ENCODE data around the gene XPNPEP2. TPM values are rescaled to one million over a fixed set of nuclear protein-coding genes. Genes with fewer than 3 reads are reported as not detected.

Gene XPNPEP2
- total RNA-seq, 1 donor from 2014 or later = not detected

DNA sequence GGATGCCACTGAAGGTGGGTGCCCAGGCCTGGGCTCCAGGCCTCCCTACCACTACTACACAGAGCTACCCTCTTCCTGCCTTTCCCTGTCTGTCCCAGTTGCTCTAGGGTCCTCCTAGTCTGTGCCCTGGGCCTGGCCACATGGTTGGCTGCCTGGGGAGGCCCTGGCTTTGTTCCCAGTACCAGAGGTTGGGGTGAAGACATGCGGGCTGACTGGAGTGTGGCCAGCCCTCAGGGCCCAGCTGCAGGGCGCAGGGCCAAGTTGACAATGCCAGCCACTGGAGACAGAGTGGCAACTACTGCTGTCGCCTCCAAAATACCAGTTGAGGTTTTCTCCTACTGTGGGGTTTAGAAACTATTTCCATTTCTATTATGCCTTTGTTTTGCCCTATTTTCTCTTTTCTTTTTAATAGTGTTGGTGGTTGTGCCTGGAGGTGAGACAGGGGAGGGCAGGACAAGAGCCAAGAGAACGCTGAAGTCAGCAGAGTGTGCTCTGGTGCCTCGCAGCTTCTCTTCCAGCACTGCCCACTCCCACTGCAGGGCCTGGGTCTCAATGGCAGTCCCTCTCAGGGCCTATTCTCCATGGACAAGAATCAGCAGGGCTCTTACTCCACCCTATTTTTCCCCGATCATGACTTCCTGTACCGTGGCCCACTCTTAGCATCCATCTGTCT is 32.2 kb upstream of the XPNPEP2 start:
- H3K36me3 ChIP-seq (ENCODE audit: control insufficient read depth, insufficient read depth, low read length) = no peaks in the 10 kb centered on the region
- H3K27me3 ChIP-seq (ENCODE audit: control insufficient read depth, insufficient read depth, low read length) = no peaks in the 10 kb centered on the region
- TF ChIP-seq, protein P1, sequence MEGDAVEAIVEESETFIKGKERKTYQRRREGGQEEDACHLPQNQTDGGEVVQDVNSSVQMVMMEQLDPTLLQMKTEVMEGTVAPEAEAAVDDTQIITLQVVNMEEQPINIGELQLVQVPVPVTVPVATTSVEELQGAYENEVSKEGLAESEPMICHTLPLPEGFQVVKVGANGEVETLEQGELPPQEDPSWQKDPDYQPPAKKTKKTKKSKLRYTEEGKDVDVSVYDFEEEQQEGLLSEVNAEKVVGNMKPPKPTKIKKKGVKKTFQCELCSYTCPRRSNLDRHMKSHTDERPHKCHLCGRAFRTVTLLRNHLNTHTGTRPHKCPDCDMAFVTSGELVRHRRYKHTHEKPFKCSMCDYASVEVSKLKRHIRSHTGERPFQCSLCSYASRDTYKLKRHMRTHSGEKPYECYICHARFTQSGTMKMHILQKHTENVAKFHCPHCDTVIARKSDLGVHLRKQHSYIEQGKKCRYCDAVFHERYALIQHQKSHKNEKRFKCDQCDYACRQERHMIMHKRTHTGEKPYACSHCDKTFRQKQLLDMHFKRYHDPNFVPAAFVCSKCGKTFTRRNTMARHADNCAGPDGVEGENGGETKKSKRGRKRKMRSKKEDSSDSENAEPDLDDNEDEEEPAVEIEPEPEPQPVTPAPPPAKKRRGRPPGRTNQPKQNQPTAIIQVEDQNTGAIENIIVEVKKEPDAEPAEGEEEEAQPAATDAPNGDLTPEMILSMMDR (IDR thresholded peaks at IDR 0.05; ENCODE audit: insufficient read depth, low read length, severe bottlenecking) = no peak
- no peak overlapping the region for H3K4me3 ChIP-seq (ENCODE audit: low read depth, low read length)
- no peak for DNase-seq (ENCODE audit: low read depth)
- no peak for FAIRE-seq

- no peak for FAIRE-seq
- peak; percentile 44 for DNase-seq (ENCODE audit: low read depth)
- H3K27me3 ChIP-seq (ENCODE audit: control insufficient read depth, insufficient read depth, low read length) = no peaks in the 10 kb centered on the region
- H3K36me3 ChIP-seq (ENCODE audit: control insufficient read depth, insufficient read depth, low read length) = no peaks in the 10 kb centered on the region
- TF ChIP-seq, protein P1 (IDR thresholded peaks at IDR 0.05; ENCODE audit: insufficient read depth, low read length, severe bottlenecking) = no peak
- H3K4me3 ChIP-seq (ENCODE audit: low read depth, low read length) = no peak overlapping the region
Measured at GRCh38 chrX:129714581-129714980, 24.2 kb upstream of the XPNPEP2 start.

GRCh38 chrX:129716507-129716906 is 22.3 kb upstream of the XPNPEP2 start:
- no peak overlapping the region for H3K4me3 ChIP-seq (ENCODE audit: low read depth, low read length)
- H3K36me3 ChIP-seq (ENCODE audit: control insufficient read depth, insufficient read depth, low read length) = no peaks in the 10 kb centered on the region
- FAIRE-seq = no peak
- no peak for DNase-seq (ENCODE audit: low read depth)
- TF ChIP-seq, protein P1 (IDR thresholded peaks at IDR 0.05; ENCODE audit: insufficient read depth, low read length, severe bottlenecking) = no peak
- H3K27me3 ChIP-seq (ENCODE audit: control insufficient read depth, insufficient read depth, low read length) = no peaks in the 10 kb centered on the region

DNA sequence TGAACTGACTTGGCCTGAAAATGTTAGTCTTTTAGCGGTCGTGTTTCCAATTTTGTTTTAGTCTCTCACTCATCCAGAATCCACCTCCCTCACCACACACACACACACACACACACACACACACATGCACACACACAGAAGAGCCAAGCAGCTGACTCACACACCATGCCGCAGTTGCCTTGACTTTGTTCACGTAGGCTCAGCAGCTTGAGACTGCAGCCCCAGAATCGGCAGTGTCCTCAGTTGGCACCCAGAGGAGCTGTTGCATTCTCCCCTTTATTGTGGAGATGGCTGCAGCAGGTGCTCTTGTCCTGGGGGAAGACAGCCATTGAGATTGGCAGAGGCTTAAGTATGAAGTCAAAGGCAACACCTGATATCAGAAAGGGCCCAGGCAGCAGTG is 20.9 kb upstream of the XPNPEP2 start:
- DNase-seq (ENCODE audit: low read depth) (peak; percentile 64), FAIRE-seq (no peak)
- TF ChIP-seq, protein P1 (IDR thresholded peaks at IDR 0.05; ENCODE audit: insufficient read depth, low read length, severe bottlenecking) = no peak

DNA sequence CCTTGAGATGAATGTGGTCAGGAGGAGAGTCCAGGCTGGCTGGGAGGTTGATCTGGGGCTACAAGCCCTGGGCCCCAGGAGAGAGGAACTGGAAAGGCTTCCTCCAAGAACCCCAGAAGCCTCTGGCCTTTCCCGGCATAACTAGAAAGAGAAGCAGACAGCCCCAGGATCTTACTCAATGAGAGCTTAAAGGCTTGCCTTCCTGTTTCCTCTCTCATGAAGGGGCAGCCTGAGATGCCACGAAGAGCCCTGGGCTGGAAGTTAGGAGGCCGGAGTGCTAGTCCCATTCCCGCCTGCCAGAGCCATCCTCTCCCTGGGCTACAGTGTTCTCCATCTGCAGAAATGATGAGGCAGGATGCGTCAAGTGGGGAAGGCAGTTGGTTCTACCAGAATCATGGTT is 20.1 kb upstream of the XPNPEP2 start:
- no peaks in the 10 kb centered on the region for H3K36me3 ChIP-seq (ENCODE audit: control insufficient read depth, insufficient read depth, low read length)
- FAIRE-seq = no peak
- no peaks in the 10 kb centered on the region for H3K27me3 ChIP-seq (ENCODE audit: control insufficient read depth, insufficient read depth, low read length)
- DNase-seq (ENCODE audit: low read depth) = no peak
- H3K4me3 ChIP-seq (ENCODE audit: low read depth, low read length) = no peak overlapping the region
- TF ChIP-seq, protein P1 (IDR thresholded peaks at IDR 0.05; ENCODE audit: insufficient read depth, low read length, severe bottlenecking) = no peak

More for the DNA sequence above, 20.9 kb upstream of the XPNPEP2 start:
- Histone ChIP-seq H3K27me3 (ENCODE audit: control insufficient read depth, insufficient read depth, low read length) (no peaks in the 10 kb centered on the region), H3K36me3 (ENCODE audit: control insufficient read depth, insufficient read depth, low read length) (no peaks in the 10 kb centered on the region), H3K4me3 (ENCODE audit: low read depth, low read length) (no peak overlapping the region)

DNA sequence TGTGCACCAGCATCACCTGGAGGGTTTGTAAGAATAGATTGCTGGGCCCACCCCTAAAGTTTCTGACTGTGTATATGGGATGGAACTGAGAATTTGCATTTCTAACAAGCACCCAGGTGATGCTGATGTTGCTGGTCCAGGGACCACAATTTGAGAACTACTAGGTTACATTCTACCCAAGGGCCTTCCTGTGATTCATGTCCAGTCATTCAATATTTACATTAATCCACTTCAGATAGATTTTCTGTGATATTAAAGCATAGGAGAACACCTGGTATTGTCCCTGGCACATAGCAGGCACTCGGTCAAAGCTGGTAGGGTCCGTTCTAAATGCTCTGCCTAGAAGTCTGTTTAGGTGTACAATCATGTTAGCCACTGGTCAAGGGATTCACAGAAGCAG is 19.5 kb upstream of the XPNPEP2 start:
- peak; percentile 54 for DNase-seq (ENCODE audit: low read depth)
- Histone ChIP-seq H3K4me3 (ENCODE audit: low read depth, low read length) (no peak overlapping the region), H3K27me3 (ENCODE audit: control insufficient read depth, insufficient read depth, low read length) (no peaks in the 10 kb centered on the region), H3K36me3 (ENCODE audit: control insufficient read depth, insufficient read depth, low read length) (no peaks in the 10 kb centered on the region)
- no peak for FAIRE-seq
- TF ChIP-seq, protein P1 (IDR thresholded peaks at IDR 0.05; ENCODE audit: insufficient read depth, low read length, severe bottlenecking) = no peak
